Natural killer cell (primary cell): ENCODE results near the gene EME1. TPM values are rescaled to one million over a fixed set of nuclear protein-coding genes. Genes with fewer than 3 reads are reported as not detected.

Source experiments
- ATAC-seq, 3 donors: fragments of 150-1000 bp in 2 of 3; fragments of 200-7000 bp in 1 of 3; cut with Tn5 transposase; 1 replicate in 1 of 3; 2 replicates in 2 of 3; pipeline ENCODE4 v1.10.0; 2021; ENCODE audit warnings: mild to moderate bottlenecking in 2 of 3, moderate library complexity in 2 of 3
- DNase-seq, 2 donors: peaks; one replicate each; pipeline versions ENCODE4 v3.0.0 to v3.0.0-alpha.2; 2013 to 2021; ENCODE audit warnings: mixed read lengths in 1 of 2
- H3K27ac ChIP-seq: one replicate; pipeline ENCODE4 v1.5.1; 2013; ENCODE audit warnings: mild to moderate bottlenecking, low read length
- H3K27me3 ChIP-seq: one replicate; pipeline ENCODE4 v1.6.1; 2013; ENCODE audit warnings: low read length; ENCODE audit not compliant: control insufficient read depth, insufficient read depth
- H3K36me3 ChIP-seq: one replicate; pipeline ENCODE4 v1.6.1; 2013; ENCODE audit warnings: low read length; ENCODE audit not compliant: control insufficient read depth, insufficient read depth
- H3K4me1 ChIP-seq: one replicate; pipeline ENCODE4 v1.6.1; 2013; ENCODE audit warnings: low read length; ENCODE audit not compliant: control insufficient read depth, insufficient read depth
- H3K4me3 ChIP-seq: one replicate; pipeline ENCODE4 v1.5.1; 2013; ENCODE audit warnings: low read length
- H3K9me3 ChIP-seq: one replicate; pipeline ENCODE4 v1.6.1; 2013; ENCODE audit warnings: low read length; ENCODE audit not compliant: control insufficient read depth, insufficient read depth
- H3K27ac Mint-ChIP-seq, 2 donors: one replicate each; pipeline ENCODE4 v1.8.0; 2022; ENCODE audit warnings: mild to moderate bottlenecking in 2 of 2, mixed read lengths in 2 of 2, moderate library complexity in 1 of 2
- H3K27me3 Mint-ChIP-seq, 2 donors: one replicate each; pipeline ENCODE4 v1.8.0; 2022; ENCODE audit warnings: low read depth in 2 of 2, mixed read lengths in 2 of 2
- H3K36me3 Mint-ChIP-seq: one replicate; pipeline ENCODE4 v1.8.0; 2022; ENCODE audit warnings: mixed read lengths
- H3K4me1 Mint-ChIP-seq, 2 donors: one replicate each; pipeline ENCODE4 v1.8.0; 2022; ENCODE audit warnings: mixed read lengths in 2 of 2
- H3K4me3 Mint-ChIP-seq: one replicate; pipeline ENCODE4 v1.8.0; 2022; ENCODE audit warnings: mild to moderate bottlenecking, moderate library complexity, mixed read lengths
- H3K9me3 Mint-ChIP-seq, 2 donors: one replicate each; pipeline ENCODE4 v1.8.0; 2022; ENCODE audit warnings: mixed read lengths in 2 of 2
- CTCF ChIP-seq: fragments of 200-600 bp; IDR thresholded peaks from one replicate; pipeline ENCODE4 v1.8.0; 2022; ENCODE audit warnings: antibody characterized with exemption
- WGBS: methylation state at CpG from one replicate; pipeline ENCODE4 v1.1.7; 2013; ENCODE audit warnings: missing lambda C conversion rate; ENCODE audit not compliant: insufficient coverage; 5-methylcytosine and 5-hydroxymethylcytosine counted together
- intact Hi-C: fragments of 100-400 bp; cut with micrococcal nuclease; formaldehyde crosslinking; loops from one replicate; pipeline ENCODE4 v1.14.2; 2022
- total RNA-seq, 4 donors: library from RNA; stranded (reverse); fragments of 120-200 nt in 1 of 4; gene quantifications; one replicate each; pipeline versions ENCODE4 v1.2.3 to v1.2.4, GENCODE V29; 2013 to 2022

Gene EME1
- total RNA-seq, 3 donors from 2014 or later (not counting 1 experiment from before 2014, with no cell fraction given), result 2.4 to 3.2 (median 2.9) TPM

- Mint-ChIP-seq H3K27me3 (no peaks in the 10 kb centered on the region), H3K4me3 (no peak overlapping the region), H3K9me3 (no peaks in the 10 kb centered on the region), H3K4me1 (peaks cover 4 to 22% of the 10 kb centered on the region in 2 donors), H3K36me3 (no peaks in the 10 kb centered on the region), H3K27ac (no peak overlapping the region)
- DNase-seq (no peak), ATAC-seq (no peak)
- Histone ChIP-seq H3K9me3 (no peaks in the 10 kb centered on the region), H3K4me3 (no peak overlapping the region), H3K27me3 (no peaks in the 10 kb centered on the region), H3K4me1 (no peaks in the 10 kb centered on the region), H3K36me3 (peaks cover 49% of the 10 kb centered on the region), H3K27ac (no peak overlapping the region)
- no peak for TF ChIP-seq CTCF
- intact Hi-C loops, result no loop called here
- WGBS, result 96% methylated on average over 12 of the region's 12 CpGs
Observed at GRCh38 chr17:50356418-50356817, 16.6 kb upstream of the EME1 start.

- H3K27me3 Mint-ChIP-seq, result no peaks in the 10 kb centered on the region
- no peak overlapping the region for H3K4me3 Mint-ChIP-seq
- H3K9me3 Mint-ChIP-seq, result no peaks in the 10 kb centered on the region
- H3K36me3 Mint-ChIP-seq, result no peaks in the 10 kb centered on the region
- H3K4me1 Mint-ChIP-seq, result peaks cover 1 to 20% of the 10 kb centered on the region in 2 donors
- H3K4me3 ChIP-seq, result no peak overlapping the region
- 97% methylated on average over 9 of the region's 12 CpGs for WGBS
- no peak overlapping the region for H3K27ac Mint-ChIP-seq
- H3K27ac ChIP-seq, result no peak overlapping the region
- H3K9me3 ChIP-seq, result no peaks in the 10 kb centered on the region
- peaks cover under 1% of the 10 kb centered on the region for H3K4me1 ChIP-seq
- TF ChIP-seq CTCF, result no peak
- no peaks in the 10 kb centered on the region for H3K27me3 ChIP-seq
- DNase-seq (no peak), ATAC-seq (no peak)
- intact Hi-C loops, result no loop called here
- peaks cover 49% of the 10 kb centered on the region for H3K36me3 ChIP-seq
Observed at GRCh38 chr17:50356892-50357510, 16.0 kb upstream of the EME1 start.

DNA sequence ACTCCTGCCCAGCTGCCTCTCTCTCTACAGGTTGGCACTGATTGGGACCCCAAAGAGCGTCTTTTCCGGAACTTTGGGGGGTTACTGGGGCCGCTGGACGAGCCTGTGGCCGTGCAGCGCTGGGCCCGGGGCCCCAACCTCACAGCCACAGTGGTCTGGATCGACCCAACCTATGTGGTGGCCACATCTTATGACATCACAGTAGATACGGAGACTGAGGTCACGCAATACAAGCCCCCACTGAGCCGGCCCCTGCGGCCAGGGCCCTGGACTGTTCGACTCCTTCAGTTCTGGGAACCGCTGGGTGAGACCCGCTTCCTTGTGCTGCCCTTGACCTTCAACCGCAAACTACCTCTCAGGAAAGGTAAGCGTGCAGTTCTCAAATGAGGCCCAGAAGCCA lies 14.9 kb upstream of the EME1 start:
- Mint-ChIP-seq H3K9me3 (no peaks in the 10 kb centered on the region), H3K4me1 (peaks cover 7 to 14% of the 10 kb centered on the region in 2 donors), H3K4me3 (no peak overlapping the region), H3K27ac (no peak overlapping the region), H3K27me3 (no peaks in the 10 kb centered on the region), H3K36me3 (no peaks in the 10 kb centered on the region)
- ATAC-seq (no peak), DNase-seq (no peak)
- Histone ChIP-seq H3K4me3 (no peak overlapping the region), H3K9me3 (no peaks in the 10 kb centered on the region), H3K27ac (no peak overlapping the region), H3K27me3 (no peaks in the 10 kb centered on the region), H3K36me3 (peaks cover 49% of the 10 kb centered on the region), H3K4me1 (peaks cover 7% of the 10 kb centered on the region)
- no peak for TF ChIP-seq CTCF
- 97% methylated on average over 17 of the region's 17 CpGs for WGBS
- intact Hi-C loops, result no loop called here
